KMS-11 (cell line): ENCODE data around the gene OXCT2.

Experiments used
- H2AFZ ChIP-seq: fragments of 200-600 bp; sonication (generic); 2 replicates; pipeline ENCODE4 v1.6.1; 2016; ENCODE audit warnings: antibody characterized with exemption, mixed run types, low read depth
- H3K27ac ChIP-seq: fragments of 200-600 bp; sonication (generic); 2 replicates; pipeline ENCODE4 v1.6.1; 2016; ENCODE audit warnings: mild to moderate bottlenecking, mixed run types
- H3K27me3 ChIP-seq: fragments of 200-600 bp; sonication (generic); 2 replicates; pipeline ENCODE4 v1.6.1; 2017; ENCODE audit warnings: mild to moderate bottlenecking, low read depth, mixed run types, moderate library complexity; ENCODE audit not compliant: insufficient read depth
- H3K36me3 ChIP-seq: fragments of 200-600 bp; sonication (generic); 2 replicates; pipeline ENCODE4 v1.6.1; 2017; ENCODE audit warnings: mild to moderate bottlenecking, mixed run types; ENCODE audit not compliant: insufficient read depth
- H3K4me1 ChIP-seq: fragments of 200-600 bp; sonication (generic); 2 replicates; pipeline ENCODE4 v1.6.1; 2016; ENCODE audit warnings: mild to moderate bottlenecking, low read depth, mixed run types; ENCODE audit not compliant: poor library complexity, severe bottlenecking
- H3K4me2 ChIP-seq: fragments of 200-600 bp; sonication (generic); 2 replicates; pipeline ENCODE4 v1.7.0; 2016; ENCODE audit warnings: mild to moderate bottlenecking, mixed run types
- H3K4me3 ChIP-seq: fragments of 200-600 bp; sonication (generic); IDR thresholded peaks from 2 replicates; pipeline ENCODE4 v1.6.1; 2017; ENCODE audit warnings: low read depth, low read length, mixed read lengths; ENCODE audit not compliant: insufficient read depth
- H3K79me2 ChIP-seq: fragments of 200-600 bp; sonication (generic); 2 replicates; pipeline ENCODE4 v1.6.1; 2016; ENCODE audit warnings: low read depth, mixed run types; ENCODE audit not compliant: insufficient read depth
- H3K9ac ChIP-seq: fragments of 200-600 bp; sonication (generic); 2 replicates; pipeline ENCODE4 v1.6.1; 2016; ENCODE audit warnings: mild to moderate bottlenecking, mixed run types
- H4K20me1 ChIP-seq: fragments of 200-600 bp; sonication (generic); 2 replicates; pipeline ENCODE4 v1.6.1; 2016; ENCODE audit warnings: mild to moderate bottlenecking, mixed run types; ENCODE audit not compliant: insufficient read depth
- TF ChIP-seq, protein P1 (sequence below): fragments of 200-600 bp; sonication (generic); conservative IDR thresholded peaks from 2 replicates; pipeline ENCODE4 v1.6.1; 2017; ENCODE audit warnings: low read depth, mild to moderate bottlenecking, antibody characterized with exemption, low read length, moderate library complexity, mixed read lengths

OXCT2 gene

GRCh38 chr1:39727221-39727931 is 43.8 kb downstream of the OXCT2 start:
- TF ChIP-seq, protein P1, sequence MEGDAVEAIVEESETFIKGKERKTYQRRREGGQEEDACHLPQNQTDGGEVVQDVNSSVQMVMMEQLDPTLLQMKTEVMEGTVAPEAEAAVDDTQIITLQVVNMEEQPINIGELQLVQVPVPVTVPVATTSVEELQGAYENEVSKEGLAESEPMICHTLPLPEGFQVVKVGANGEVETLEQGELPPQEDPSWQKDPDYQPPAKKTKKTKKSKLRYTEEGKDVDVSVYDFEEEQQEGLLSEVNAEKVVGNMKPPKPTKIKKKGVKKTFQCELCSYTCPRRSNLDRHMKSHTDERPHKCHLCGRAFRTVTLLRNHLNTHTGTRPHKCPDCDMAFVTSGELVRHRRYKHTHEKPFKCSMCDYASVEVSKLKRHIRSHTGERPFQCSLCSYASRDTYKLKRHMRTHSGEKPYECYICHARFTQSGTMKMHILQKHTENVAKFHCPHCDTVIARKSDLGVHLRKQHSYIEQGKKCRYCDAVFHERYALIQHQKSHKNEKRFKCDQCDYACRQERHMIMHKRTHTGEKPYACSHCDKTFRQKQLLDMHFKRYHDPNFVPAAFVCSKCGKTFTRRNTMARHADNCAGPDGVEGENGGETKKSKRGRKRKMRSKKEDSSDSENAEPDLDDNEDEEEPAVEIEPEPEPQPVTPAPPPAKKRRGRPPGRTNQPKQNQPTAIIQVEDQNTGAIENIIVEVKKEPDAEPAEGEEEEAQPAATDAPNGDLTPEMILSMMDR: no peak
- no peaks in the 10 kb centered on the region for H3K79me2 ChIP-seq
- H3K27ac ChIP-seq: no peak overlapping the region
- H3K4me3 ChIP-seq: no peak overlapping the region
- no peaks in the 10 kb centered on the region for H3K27me3 ChIP-seq
- H3K36me3 ChIP-seq: no peaks in the 10 kb centered on the region
- no peak overlapping the region for H3K4me2 ChIP-seq
- no peaks in the 10 kb centered on the region for H4K20me1 ChIP-seq
- H3K9ac ChIP-seq: no peak overlapping the region
- no peak overlapping the region for H2AFZ ChIP-seq
- H3K4me1 ChIP-seq: no peaks in the 10 kb centered on the region

DNA sequence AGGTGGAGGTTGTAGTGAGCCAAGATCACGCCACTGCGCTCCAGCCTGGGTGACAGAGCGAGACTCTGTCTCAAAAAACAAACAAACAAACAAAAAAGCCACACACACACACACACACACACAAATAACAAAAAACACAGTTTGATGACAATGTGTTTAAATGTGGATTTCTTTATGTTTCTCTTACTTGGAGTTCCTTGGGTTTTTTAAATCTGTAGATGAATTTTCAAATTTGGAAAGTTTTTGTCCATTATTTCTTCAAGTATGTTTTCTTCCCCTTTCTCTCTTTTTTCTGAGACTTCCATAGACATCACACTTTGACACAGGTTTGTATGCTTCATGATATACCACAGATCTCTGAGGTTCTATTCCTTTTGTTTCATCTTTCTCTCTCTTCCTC is 44.5 kb downstream of the OXCT2 start:
- Histone ChIP-seq H3K36me3 (no peaks in the 10 kb centered on the region), H3K4me2 (no peak overlapping the region), H3K4me1 (no peaks in the 10 kb centered on the region), H3K9ac (no peak overlapping the region), H3K4me3 (no peak overlapping the region), H4K20me1 (no peaks in the 10 kb centered on the region), H3K27me3 (no peaks in the 10 kb centered on the region), H2AFZ (no peak overlapping the region), H3K27ac (no peak overlapping the region), H3K79me2 (no peaks in the 10 kb centered on the region)
- TF ChIP-seq, protein P1: no peak

- H3K4me1 ChIP-seq: peaks cover 10% of the 10 kb centered on the region
- H3K27ac ChIP-seq: no peak overlapping the region
- H2AFZ ChIP-seq: no peak overlapping the region
- H3K4me2 ChIP-seq: no peak overlapping the region
- no peaks in the 10 kb centered on the region for H3K27me3 ChIP-seq
- no peaks in the 10 kb centered on the region for H3K36me3 ChIP-seq
- TF ChIP-seq, protein P1: no peak
- H3K79me2 ChIP-seq: no peaks in the 10 kb centered on the region
- H3K4me3 ChIP-seq: no peak overlapping the region
- H4K20me1 ChIP-seq: no peaks in the 10 kb centered on the region
- H3K9ac ChIP-seq: no peak overlapping the region
These were observed 48.7 kb downstream of the OXCT2 start for GRCh38 chr1:39722495-39722894.

DNA sequence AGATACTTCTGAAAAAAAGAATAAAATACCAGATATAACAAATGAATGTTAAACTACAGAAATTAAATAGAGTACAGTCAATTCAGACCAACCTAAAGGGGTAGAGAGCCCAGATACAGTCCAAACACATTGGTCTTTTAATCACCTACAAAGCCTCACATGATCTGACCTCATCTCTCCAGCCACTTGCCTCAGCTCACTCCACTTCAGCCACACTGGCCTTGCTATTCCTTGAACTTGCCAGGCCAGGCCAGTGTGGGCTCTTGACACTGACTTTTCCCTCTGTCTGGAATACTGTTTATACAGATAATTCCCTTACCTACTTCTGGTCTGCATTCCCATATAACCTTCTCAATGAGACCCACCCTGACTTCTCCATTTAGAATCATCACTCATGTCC is 49.5 kb downstream of the OXCT2 start:
- Histone ChIP-seq H3K27me3 (no peaks in the 10 kb centered on the region), H2AFZ (no peak overlapping the region), H3K79me2 (no peaks in the 10 kb centered on the region), H4K20me1 (no peaks in the 10 kb centered on the region), H3K27ac (no peak overlapping the region), H3K36me3 (no peaks in the 10 kb centered on the region), H3K4me1 (peaks cover 10% of the 10 kb centered on the region), H3K9ac (no peak overlapping the region), H3K4me2 (no peak overlapping the region), H3K4me3 (no peak overlapping the region)
- TF ChIP-seq, protein P1: no peak
